GM12878 (cell line): ENCODE results near the gene ZNF839. TPM values are rescaled to one million over a fixed set of nuclear protein-coding genes. Genes with fewer than 3 reads are reported as not detected.

Experiments used
- CEBPB ChIP-seq, 2 experiments: fragments of 150-350 bp in 1 of 2; IDR thresholded peaks; 2 replicates each; pipeline ENCODE4 v1.6.1; 2012 to 2014; ENCODE audit warnings: low read depth in 2 of 2, low read length in 2 of 2, borderline replicate concordance in 1 of 2, inconsistent platforms in 1 of 2
- CHD4 ChIP-seq: fragments of 200-600 bp; sonication (generic); IDR thresholded peaks from 2 replicates; pipeline ENCODE4 v1.6.1; 2016; ENCODE audit warnings: mild to moderate bottlenecking
- EP300 ChIP-seq, 2 experiments: fragments of 150-350 bp in 1 of 2; IDR thresholded peaks; 2 replicates each; pipeline ENCODE4 v1.6.1; 2011 to 2012; ENCODE audit warnings: low read depth in 2 of 2, low read length in 2 of 2, borderline replicate concordance in 1 of 2, improper control_type of control experiment in 1 of 2, inconsistent platforms in 1 of 2; ENCODE audit not compliant: control insufficient read depth in 1 of 2
- KDM1A ChIP-seq: fragments of 200-600 bp; sonication (generic); IDR thresholded peaks from 2 replicates; pipeline ENCODE4 v1.6.1; 2016; ENCODE audit warnings: borderline replicate concordance
- MTA2 ChIP-seq: fragments of 450-650 bp; IDR thresholded peaks from 2 replicates; pipeline ENCODE4 v1.6.1; 2016; ENCODE audit warnings: low read depth, mild to moderate bottlenecking, moderate library complexity
- MXI1 ChIP-seq: fragments of 150-350 bp; IDR thresholded peaks from 2 replicates; pipeline ENCODE4 v1.6.1; 2011; ENCODE audit warnings: low read depth, mild to moderate bottlenecking, inconsistent platforms, low read length, improper control_type of control experiment
- MYB ChIP-seq: fragments of 150-350 bp; IDR thresholded peaks from 2 replicates; pipeline ENCODE4 v1.6.1; 2014; ENCODE audit warnings: mild to moderate bottlenecking, low read depth, low read length, borderline replicate concordance
- NFYB ChIP-seq: IDR thresholded peaks from 2 replicates; pipeline ENCODE4 v1.6.1; 2011; ENCODE audit warnings: low read depth, mild to moderate bottlenecking, low read length, improper control_type of control experiment, moderate library complexity; ENCODE audit not compliant: insufficient read depth
- NR2C2 ChIP-seq: IDR thresholded peaks from 2 replicates; pipeline ENCODE4 v1.6.1; 2011; ENCODE audit warnings: borderline replicate concordance, low read depth; ENCODE audit not compliant: control insufficient read depth, insufficient read length
- RAD51 ChIP-seq: fragments of 450-650 bp; IDR thresholded peaks from 2 replicates; pipeline ENCODE4 v1.6.1; 2016; ENCODE audit warnings: moderate library complexity, mild to moderate bottlenecking, inconsistent platforms
- RUNX3 ChIP-seq: IDR thresholded peaks from 2 replicates; pipeline ENCODE4 v1.6.1; 2012; ENCODE audit warnings: low read length, inconsistent platforms
- SIN3A ChIP-seq: IDR thresholded peaks from 2 replicates; pipeline ENCODE4 v1.6.1; 2012; ENCODE audit warnings: low read depth, low read length, improper control_type of control experiment
- SMAD5 ChIP-seq: IDR thresholded peaks from 2 replicates; pipeline ENCODE4 v1.6.1; 2016; ENCODE audit warnings: antibody characterized with exemption, low read depth
- STAT1 ChIP-seq: fragments of 450-650 bp; conservative IDR thresholded peaks from 2 replicates; pipeline ENCODE4 v1.6.1; 2014; ENCODE audit warnings: antibody characterized with exemption, mild to moderate bottlenecking
- TAF1 ChIP-seq: IDR thresholded peaks from 2 replicates; pipeline ENCODE4 v1.6.1; 2011; ENCODE audit warnings: mild to moderate bottlenecking, low read depth, low read length, borderline replicate concordance
- polyA plus RNA-seq, 11 experiments: library from polyadenylated mRNA; depleted of rRNA in 4 of 11; unstranded in 6 of 11; stranded (reverse) in 5 of 11; fragments of >200 nt; fragmentation: Nextera tagmentation in 4 of 11; fragmentation: Illumina TruSeq in 1 of 11; extraction: Ambion mirVana in 4 of 11; extraction: Trizol in 1 of 11; gene quantifications; 1 replicate in 1 of 11; 2 replicates in 10 of 11; pipeline versions ENCODE4 v1.2.1 to v1.2.3, GENCODE V29; 2011 to 2016; ENCODE audit warnings: inconsistent platforms in 2 of 11, missing spikeins in 2 of 11, low read depth in 1 of 11
- total RNA-seq, 4 experiments: library from RNA; depleted of rRNA in 3 of 4; stranded (reverse); fragments of >200 nt in 3 of 4; fragmentation: Illumina TruSeq in 1 of 4; extraction: Trizol in 1 of 4; gene quantifications; 2 replicates each; pipeline versions ENCODE4 v1.2.1 to v1.2.3, GENCODE V29; 2013 to 2021
- TF ChIP-seq, protein P1 (sequence below): fragments of 450-650 bp; IDR thresholded peaks from 2 replicates; pipeline ENCODE4 v1.6.1; 2017; ENCODE audit warnings: mild to moderate bottlenecking, moderate library complexity
- TF ChIP-seq, protein P2 (sequence below): fragments of 450-650 bp; IDR thresholded peaks from 2 replicates; pipeline ENCODE4 v1.6.1; 2018; ENCODE audit warnings: borderline replicate concordance, mild to moderate bottlenecking; ENCODE audit not compliant: partially characterized antibody
- TF ChIP-seq, protein P3 (sequence below): fragments of 450-650 bp; IDR thresholded peaks from 2 replicates; pipeline ENCODE4 v1.6.1; 2017; ENCODE audit warnings: borderline replicate concordance
- TF ChIP-seq, protein P4 (sequence below): fragments of 450-650 bp; IDR thresholded peaks from 2 replicates; pipeline ENCODE4 v1.6.1; 2016; ENCODE audit warnings: mild to moderate bottlenecking

ZNF839 gene
- total and polyA plus RNA-seq, 10 of the 15 experiments (the other 5 are each of a cell fraction or from before 2014, with no cell fraction given): 1.4 to 14.4 (median 8.6) TPM

DNA sequence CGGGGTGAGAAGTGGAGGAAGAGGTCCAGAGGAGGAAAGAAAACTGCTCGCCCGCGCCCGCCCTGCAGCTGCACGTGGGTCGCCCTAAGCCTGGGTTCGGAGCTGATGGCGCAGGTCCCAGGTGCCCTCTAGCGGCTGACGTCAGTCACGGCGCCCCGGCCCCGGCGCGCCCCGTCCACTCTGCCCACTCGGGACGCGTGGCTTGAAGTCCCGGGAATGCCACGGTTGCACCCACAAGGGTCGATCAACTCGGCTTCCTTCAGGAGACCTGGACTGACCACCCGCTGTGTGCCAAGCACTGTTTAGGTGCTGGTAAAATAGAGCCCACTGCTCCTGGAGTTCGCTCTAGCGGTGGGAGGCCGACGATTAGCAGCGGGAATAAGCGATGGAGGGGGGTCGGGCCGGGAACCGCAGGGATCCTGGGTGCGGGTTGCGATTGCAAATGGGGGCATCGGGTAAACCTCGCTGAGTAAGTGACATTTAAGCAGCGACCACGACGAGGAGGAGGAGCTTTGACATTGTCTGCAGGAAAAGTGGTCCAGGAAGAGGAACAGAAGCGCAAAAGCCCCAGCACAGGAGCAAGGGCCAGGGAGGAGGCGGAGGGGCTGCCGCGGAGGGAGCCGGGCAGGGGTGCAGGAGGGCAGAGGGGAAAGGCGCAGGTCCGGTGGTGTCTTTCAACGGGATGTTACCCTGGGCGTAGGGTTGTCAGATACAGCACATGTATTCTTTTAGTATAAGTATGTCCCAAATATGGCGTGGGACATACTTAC is 5.1 kb upstream of the ZNF839 start (continued):
- TF ChIP-seq, protein P1, sequence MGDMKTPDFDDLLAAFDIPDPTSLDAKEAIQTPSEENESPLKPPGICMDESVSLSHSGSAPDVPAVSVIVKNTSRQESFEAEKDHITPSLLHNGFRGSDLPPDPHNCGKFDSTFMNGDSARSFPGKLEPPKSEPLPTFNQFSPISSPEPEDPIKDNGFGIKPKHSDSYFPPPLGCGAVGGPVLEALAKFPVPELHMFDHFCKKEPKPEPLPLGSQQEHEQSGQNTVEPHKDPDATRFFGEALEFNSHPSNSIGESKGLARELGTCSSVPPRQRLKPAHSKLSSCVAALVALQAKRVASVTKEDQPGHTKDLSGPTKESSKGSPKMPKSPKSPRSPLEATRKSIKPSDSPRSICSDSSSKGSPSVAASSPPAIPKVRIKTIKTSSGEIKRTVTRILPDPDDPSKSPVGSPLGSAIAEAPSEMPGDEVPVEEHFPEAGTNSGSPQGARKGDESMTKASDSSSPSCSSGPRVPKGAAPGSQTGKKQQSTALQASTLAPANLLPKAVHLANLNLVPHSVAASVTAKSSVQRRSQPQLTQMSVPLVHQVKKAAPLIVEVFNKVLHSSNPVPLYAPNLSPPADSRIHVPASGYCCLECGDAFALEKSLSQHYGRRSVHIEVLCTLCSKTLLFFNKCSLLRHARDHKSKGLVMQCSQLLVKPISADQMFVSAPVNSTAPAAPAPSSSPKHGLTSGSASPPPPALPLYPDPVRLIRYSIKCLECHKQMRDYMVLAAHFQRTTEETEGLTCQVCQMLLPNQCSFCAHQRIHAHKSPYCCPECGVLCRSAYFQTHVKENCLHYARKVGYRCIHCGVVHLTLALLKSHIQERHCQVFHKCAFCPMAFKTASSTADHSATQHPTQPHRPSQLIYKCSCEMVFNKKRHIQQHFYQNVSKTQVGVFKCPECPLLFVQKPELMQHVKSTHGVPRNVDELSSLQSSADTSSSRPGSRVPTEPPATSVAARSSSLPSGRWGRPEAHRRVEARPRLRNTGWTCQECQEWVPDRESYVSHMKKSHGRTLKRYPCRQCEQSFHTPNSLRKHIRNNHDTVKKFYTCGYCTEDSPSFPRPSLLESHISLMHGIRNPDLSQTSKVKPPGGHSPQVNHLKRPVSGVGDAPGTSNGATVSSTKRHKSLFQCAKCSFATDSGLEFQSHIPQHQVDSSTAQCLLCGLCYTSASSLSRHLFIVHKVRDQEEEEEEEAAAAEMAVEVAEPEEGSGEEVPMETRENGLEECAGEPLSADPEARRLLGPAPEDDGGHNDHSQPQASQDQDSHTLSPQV: no peak
- TF ChIP-seq STAT1 (no peak), NR2C2 (no peak), CHD4 (no peak), KDM1A (no peak), MYB (no peak), RUNX3 (no peak), MXI1 (peak; percentile 97), EP300 (IDR thresholded peaks at IDR 0.05; ENCODE audit: borderline replicate concordance in 1 of 2, control insufficient read depth in 1 of 2, low read depth in 2 of 2, low read length in 2 of 2) (no peak), MTA2 (peak; percentile 51; the same call in 1 of the 2 replicates), NFYB (no peak), SMAD5 (no peak), CEBPB (IDR thresholded peaks at IDR 0.05; ENCODE audit: borderline replicate concordance in 1 of 2, low read depth in 2 of 2, low read length in 2 of 2) (no peak), TAF1 (no peak), RAD51 (peak; percentile 66), SIN3A (peak; percentile 53; the same call in 1 of the 2 replicates)
- TF ChIP-seq, protein P2, sequence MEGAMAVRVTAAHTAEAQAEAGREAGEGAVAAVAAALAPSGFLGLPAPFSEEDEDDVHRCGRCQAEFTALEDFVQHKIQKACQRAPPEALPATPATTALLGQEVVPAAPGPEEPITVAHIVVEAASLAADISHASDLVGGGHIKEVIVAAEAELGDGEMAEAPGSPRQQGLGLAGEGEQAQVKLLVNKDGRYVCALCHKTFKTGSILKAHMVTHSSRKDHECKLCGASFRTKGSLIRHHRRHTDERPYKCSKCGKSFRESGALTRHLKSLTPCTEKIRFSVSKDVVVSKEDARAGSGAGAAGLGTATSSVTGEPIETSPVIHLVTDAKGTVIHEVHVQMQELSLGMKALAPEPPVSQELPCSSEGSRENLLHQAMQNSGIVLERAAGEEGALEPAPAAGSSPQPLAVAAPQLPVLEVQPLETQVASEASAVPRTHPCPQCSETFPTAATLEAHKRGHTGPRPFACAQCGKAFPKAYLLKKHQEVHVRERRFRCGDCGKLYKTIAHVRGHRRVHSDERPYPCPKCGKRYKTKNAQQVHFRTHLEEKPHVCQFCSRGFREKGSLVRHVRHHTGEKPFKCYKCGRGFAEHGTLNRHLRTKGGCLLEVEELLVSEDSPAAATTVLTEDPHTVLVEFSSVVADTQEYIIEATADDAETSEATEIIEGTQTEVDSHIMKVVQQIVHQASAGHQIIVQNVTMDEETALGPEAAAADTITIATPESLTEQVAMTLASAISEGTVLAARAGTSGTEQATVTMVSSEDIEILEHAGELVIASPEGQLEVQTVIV: no peak
- TF ChIP-seq, protein P3, sequence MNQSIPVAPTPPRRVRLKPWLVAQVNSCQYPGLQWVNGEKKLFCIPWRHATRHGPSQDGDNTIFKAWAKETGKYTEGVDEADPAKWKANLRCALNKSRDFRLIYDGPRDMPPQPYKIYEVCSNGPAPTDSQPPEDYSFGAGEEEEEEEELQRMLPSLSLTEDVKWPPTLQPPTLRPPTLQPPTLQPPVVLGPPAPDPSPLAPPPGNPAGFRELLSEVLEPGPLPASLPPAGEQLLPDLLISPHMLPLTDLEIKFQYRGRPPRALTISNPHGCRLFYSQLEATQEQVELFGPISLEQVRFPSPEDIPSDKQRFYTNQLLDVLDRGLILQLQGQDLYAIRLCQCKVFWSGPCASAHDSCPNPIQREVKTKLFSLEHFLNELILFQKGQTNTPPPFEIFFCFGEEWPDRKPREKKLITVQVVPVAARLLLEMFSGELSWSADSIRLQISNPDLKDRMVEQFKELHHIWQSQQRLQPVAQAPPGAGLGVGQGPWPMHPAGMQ: no peak
- TF ChIP-seq, protein P4, sequence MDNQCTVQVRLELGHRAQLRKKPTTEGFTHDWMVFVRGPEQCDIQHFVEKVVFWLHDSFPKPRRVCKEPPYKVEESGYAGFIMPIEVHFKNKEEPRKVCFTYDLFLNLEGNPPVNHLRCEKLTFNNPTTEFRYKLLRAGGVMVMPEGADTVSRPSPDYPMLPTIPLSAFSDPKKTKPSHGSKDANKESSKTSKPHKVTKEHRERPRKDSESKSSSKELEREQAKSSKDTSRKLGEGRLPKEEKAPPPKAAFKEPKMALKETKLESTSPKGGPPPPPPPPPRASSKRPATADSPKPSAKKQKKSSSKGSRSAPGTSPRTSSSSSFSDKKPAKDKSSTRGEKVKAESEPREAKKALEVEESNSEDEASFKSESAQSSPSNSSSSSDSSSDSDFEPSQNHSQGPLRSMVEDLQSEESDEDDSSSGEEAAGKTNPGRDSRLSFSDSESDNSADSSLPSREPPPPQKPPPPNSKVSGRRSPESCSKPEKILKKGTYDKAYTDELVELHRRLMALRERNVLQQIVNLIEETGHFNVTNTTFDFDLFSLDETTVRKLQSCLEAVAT: no peak
